CD8-positive, alpha-beta memory T cell (primary cell): ENCODE data around the gene TEX101. TPM values are rescaled to one million over a fixed set of nuclear protein-coding genes. Genes with fewer than 3 reads are reported as not detected.

Source experiments
- CTCF ChIA-PET: fragments of 350-600 bp; sonication (Branson Sonifier 250); formaldehyde crosslinking; loops from one replicate; lab custom pipeline; 2021; ENCODE audit warnings: antibody characterized with exemption; lab: Charles Lee
- POLR2A ChIA-PET: fragments of 350-600 bp; sonication (Branson Sonifier 250); formaldehyde crosslinking; loops from one replicate; lab custom pipeline; 2021; ENCODE audit warnings: antibody characterized with exemption; lab: Charles Lee
- DNase-seq, 5 donors: peaks; one replicate each; pipeline versions ENCODE4 v3.0.0 to v3.0.0-alpha.2; 2020 to 2022; ENCODE audit warnings: mixed read lengths in 1 of 5
- H3K27ac ChIP-seq: one replicate; pipeline ENCODE4 v1.7.0; 2013; ENCODE audit warnings: low read depth, mild to moderate bottlenecking, low read length, moderate library complexity
- H3K27me3 ChIP-seq: 2 replicates; pipeline ENCODE4 v1.7.0; 2013; ENCODE audit warnings: low read length, mild to moderate bottlenecking; ENCODE audit not compliant: insufficient read depth, poor library complexity, severe bottlenecking
- H3K36me3 ChIP-seq: 2 replicates; pipeline ENCODE4 v1.7.0; 2013; ENCODE audit warnings: mild to moderate bottlenecking, low read length, moderate library complexity; ENCODE audit not compliant: insufficient read depth
- H3K4me1 ChIP-seq: 2 replicates; pipeline ENCODE4 v1.7.0; 2013; ENCODE audit warnings: mild to moderate bottlenecking, low read length, moderate library complexity; ENCODE audit not compliant: insufficient read depth
- H3K4me3 ChIP-seq: 2 replicates; pipeline ENCODE4 v1.7.0; 2013; ENCODE audit warnings: mild to moderate bottlenecking, low read length
- H3K9me3 ChIP-seq: 2 replicates; pipeline ENCODE4 v1.7.0; 2013; ENCODE audit warnings: mild to moderate bottlenecking, low read length
- H3K27ac Mint-ChIP-seq, 8 donors: one replicate each; pipeline ENCODE4 v1.8.0; 2020 to 2021; ENCODE audit warnings: mixed read lengths in 8 of 8, mild to moderate bottlenecking in 6 of 8, inconsistent platforms in 3 of 8, moderate library complexity in 3 of 8
- H3K27me3 Mint-ChIP-seq, 2 donors: one replicate each; pipeline ENCODE4 v1.8.0; 2020 to 2021; ENCODE audit warnings: mixed read lengths in 2 of 2, mild to moderate bottlenecking in 1 of 2, moderate library complexity in 1 of 2
- H3K36me3 Mint-ChIP-seq, 3 donors: one replicate each; pipeline ENCODE4 v1.8.0; 2020 to 2021; ENCODE audit warnings: mixed read lengths in 3 of 3, inconsistent platforms in 1 of 3, mild to moderate bottlenecking in 1 of 3
- H3K4me1 Mint-ChIP-seq, 3 donors: one replicate each; pipeline ENCODE4 v1.8.0; 2020 to 2021; ENCODE audit warnings: mixed read lengths in 3 of 3, inconsistent platforms in 1 of 3, mild to moderate bottlenecking in 1 of 3
- H3K4me3 Mint-ChIP-seq, 7 donors: one replicate each; pipeline ENCODE4 v1.8.0; 2020 to 2021; ENCODE audit warnings: mixed read lengths in 7 of 7, mild to moderate bottlenecking in 6 of 7, moderate library complexity in 4 of 7, inconsistent platforms in 2 of 7
- H3K9me3 Mint-ChIP-seq, 5 donors: one replicate each; pipeline ENCODE4 v1.8.0; 2020 to 2022; ENCODE audit warnings: mixed read lengths in 5 of 5, mild to moderate bottlenecking in 3 of 5, moderate library complexity in 2 of 5, inconsistent platforms in 1 of 5
- polyA plus RNA-seq: library from polyadenylated mRNA; unstranded; fragments of 300-500 nt; fragmentation: Illumina TruSeq; gene quantifications from one replicate; pipeline ENCODE4 v1.2.3, GENCODE V29; 2021
- total RNA-seq, 2 experiments: library from RNA; stranded (reverse); gene quantifications; one replicate each; pipeline ENCODE4 v1.2.3, GENCODE V29; 2021

Gene TEX101
- total and polyA plus RNA-seq, 3 experiments from 2014 or later, result not detected

DNA sequence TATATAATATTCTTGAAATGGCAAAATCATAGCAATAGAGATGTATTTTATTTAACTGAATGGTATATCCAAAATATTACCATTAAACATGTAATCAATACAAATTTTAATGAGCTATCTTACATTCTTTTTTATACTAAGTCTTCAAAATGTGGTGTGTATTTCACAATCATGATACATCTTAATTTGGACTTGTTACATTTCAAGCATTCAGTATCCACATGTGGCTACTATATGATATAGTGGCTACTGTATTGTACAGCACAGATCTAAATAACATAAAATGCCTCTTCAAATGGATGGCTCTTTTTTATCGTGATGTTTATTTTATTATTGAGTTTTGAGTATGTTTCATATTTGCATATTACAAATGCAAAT, 8.0 kb downstream of the TEX101 start:
- Histone ChIP-seq H3K4me1 (no peaks in the 10 kb centered on the region), H3K27ac (no peak overlapping the region), H3K4me3 (no peak overlapping the region), H3K27me3 (no peaks in the 10 kb centered on the region), H3K9me3 (no peaks in the 10 kb centered on the region), H3K36me3 (no peaks in the 10 kb centered on the region)
- Mint-ChIP-seq H3K27ac (no peak overlapping the region), H3K36me3 (no peaks in the 10 kb centered on the region), H3K4me3 (no peak overlapping the region), H3K4me1 (peaks cover 1 to 10% (median 5%) of the 10 kb centered on the region in 3 donors), H3K27me3 (peaks cover 6 to 13% of the 10 kb centered on the region in 2 donors), H3K9me3 (no peaks in the 10 kb centered on the region)
- ChIA-PET CTCF (interaction anchor here (1.4 kb wide), 1 partner anchor 97 kb away, joined by 3 read pairs; no protein-coding TSS in a partner anchor), POLR2A (no interaction called here)
- no peak for DNase-seq

DNA sequence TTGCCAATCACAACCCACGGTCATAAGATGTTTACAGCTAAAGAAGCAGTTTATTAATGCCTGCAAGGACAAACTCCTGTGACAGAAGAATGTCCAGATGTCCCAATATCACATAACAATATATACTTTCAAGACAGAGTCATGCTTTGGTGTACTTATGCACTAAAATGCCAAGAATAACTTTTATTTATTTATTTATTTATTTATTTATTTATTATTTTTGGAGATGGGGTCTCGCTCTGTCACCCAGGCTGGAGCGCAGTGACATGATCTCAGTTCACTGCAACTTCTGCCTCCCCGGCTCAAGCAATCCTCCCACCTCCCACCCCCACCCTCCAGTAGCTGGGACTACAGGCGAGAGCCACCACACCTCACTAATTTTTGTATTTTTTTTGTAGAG, 9.1 kb downstream of the TEX101 start:
- Histone ChIP-seq H3K9me3 (no peaks in the 10 kb centered on the region), H3K4me1 (no peaks in the 10 kb centered on the region), H3K27ac (no peak overlapping the region), H3K4me3 (no peak overlapping the region), H3K36me3 (no peaks in the 10 kb centered on the region), H3K27me3 (no peaks in the 10 kb centered on the region)
- H3K4me3 Mint-ChIP-seq, result no peak overlapping the region
- no peaks in the 10 kb centered on the region for H3K36me3 Mint-ChIP-seq
- CTCF ChIA-PET, result no interaction called here
- peaks cover 1 to 10% (median 5%) of the 10 kb centered on the region in 3 donors for H3K4me1 Mint-ChIP-seq
- peaks cover 6 to 13% of the 10 kb centered on the region in 2 donors for H3K27me3 Mint-ChIP-seq
- no peak for DNase-seq
- H3K27ac Mint-ChIP-seq, result no peak overlapping the region
- POLR2A ChIA-PET, result no interaction called here
- H3K9me3 Mint-ChIP-seq, result no peaks in the 10 kb centered on the region

GRCh38 chr19:43425567-43426392, 11.1 kb downstream of the TEX101 start:
- Mint-ChIP-seq H3K4me1 (peaks cover 1 to 10% (median 5%) of the 10 kb centered on the region in 3 donors), H3K4me3 (no peak overlapping the region), H3K36me3 (no peaks in the 10 kb centered on the region), H3K9me3 (no peaks in the 10 kb centered on the region), H3K27me3 (peaks cover 5 to 9% of the 10 kb centered on the region in 2 donors), H3K27ac (peak overlapping the region in 3 of 8 donors; percentile 7 to 60 (median 43))
- no peaks in the 10 kb centered on the region for H3K4me1 ChIP-seq
- POLR2A ChIA-PET, result interaction anchor here (0.5 kb wide), 1 partner anchor 83 kb away, joined by 5 read pairs; no protein-coding TSS in a partner anchor
- no peak overlapping the region for H3K27ac ChIP-seq
- CTCF ChIA-PET, result interaction anchor here (0.8 to 2.8 kb wide), 4 partner anchors 10 to 94 kb away, joined by 3 to 8 read pairs (median 4); no protein-coding TSS in a partner anchor
- DNase-seq, result no peak
- no peaks in the 10 kb centered on the region for H3K27me3 ChIP-seq
- no peaks in the 10 kb centered on the region for H3K9me3 ChIP-seq
- H3K4me3 ChIP-seq, result no peak overlapping the region
- H3K36me3 ChIP-seq, result no peaks in the 10 kb centered on the region

DNA sequence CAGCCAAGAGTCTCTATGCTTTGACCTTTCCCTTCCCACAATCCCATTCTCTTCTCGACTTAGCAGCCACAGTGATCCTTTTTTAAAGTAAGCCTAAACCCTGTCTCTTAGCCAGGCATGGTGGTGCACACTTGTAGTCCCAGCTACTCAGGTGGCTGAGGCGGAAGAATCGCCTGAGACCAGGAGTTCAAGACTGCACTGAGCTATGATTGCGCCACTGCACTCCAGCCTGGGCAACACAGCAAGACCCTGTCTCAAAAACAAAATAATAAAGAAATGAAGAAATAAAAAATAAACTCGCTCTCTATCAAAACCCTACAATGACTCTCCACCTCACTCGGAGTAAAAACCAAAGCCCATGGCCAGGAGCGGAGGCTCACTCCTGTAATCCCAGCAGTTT, 14.7 kb downstream of the TEX101 start:
- H3K4me3 ChIP-seq, result no peak overlapping the region
- H3K4me1 Mint-ChIP-seq, result peaks cover 10 to 31% (median 19%) of the 10 kb centered on the region in 3 donors
- no peak overlapping the region for H3K4me3 Mint-ChIP-seq
- DNase-seq, result no peak
- ChIA-PET CTCF (interaction anchor here (1.8 kb wide), 1 partner anchor 90 kb away, joined by 6 read pairs; no protein-coding TSS in a partner anchor), POLR2A (no interaction called here)
- H3K36me3 ChIP-seq, result no peaks in the 10 kb centered on the region
- no peaks in the 10 kb centered on the region for H3K36me3 Mint-ChIP-seq
- H3K9me3 Mint-ChIP-seq, result no peaks in the 10 kb centered on the region
- H3K27me3 ChIP-seq, result no peaks in the 10 kb centered on the region
- no peaks in the 10 kb centered on the region for H3K9me3 ChIP-seq
- H3K27ac Mint-ChIP-seq, result peak overlapping the region in 1 of 8 donors; percentile 1
- H3K27me3 Mint-ChIP-seq, result no peaks in the 10 kb centered on the region
- peaks cover 9% of the 10 kb centered on the region for H3K4me1 ChIP-seq
- no peak overlapping the region for H3K27ac ChIP-seq

- Mint-ChIP-seq H3K27me3 (no peaks in the 10 kb centered on the region), H3K9me3 (no peaks in the 10 kb centered on the region), H3K36me3 (no peaks in the 10 kb centered on the region), H3K27ac (peak overlapping the region in 2 of 8 donors; percentile 86 to 91), H3K4me3 (peak overlapping the region in 1 of 7 donors; percentile 74), H3K4me1 (peaks cover 10 to 27% (median 20%) of the 10 kb centered on the region in 3 donors)
- POLR2A ChIA-PET, result no interaction called here
- CTCF ChIA-PET, result interaction anchor here (6.1 kb wide), 1 partner anchor 89 kb away, joined by 52 read pairs; no protein-coding TSS in a partner anchor
- Histone ChIP-seq H3K4me1 (peaks cover 9% of the 10 kb centered on the region), H3K27me3 (no peaks in the 10 kb centered on the region), H3K36me3 (no peaks in the 10 kb centered on the region), H3K4me3 (no peak overlapping the region), H3K27ac (no peak overlapping the region), H3K9me3 (no peaks in the 10 kb centered on the region)
- DNase-seq, result peak in 1 of 5 donors; percentile 12
Measured at GRCh38 chr19:43430142-43430710, 15.5 kb downstream of the TEX101 start.

GRCh38 chr19:43430976-43431375, 16.3 kb downstream of the TEX101 start:
- Histone ChIP-seq H3K9me3 (no peaks in the 10 kb centered on the region), H3K4me3 (no peak overlapping the region), H3K27ac (no peak overlapping the region), H3K4me1 (peaks cover 9% of the 10 kb centered on the region), H3K27me3 (no peaks in the 10 kb centered on the region), H3K36me3 (no peaks in the 10 kb centered on the region)
- H3K27ac Mint-ChIP-seq, result peak overlapping the region in 2 of 8 donors; percentile 86 to 91
- no peaks in the 10 kb centered on the region for H3K36me3 Mint-ChIP-seq
- no peaks in the 10 kb centered on the region for H3K9me3 Mint-ChIP-seq
- peaks cover 12 to 28% (median 19%) of the 10 kb centered on the region in 3 donors for H3K4me1 Mint-ChIP-seq
- no peak overlapping the region for H3K4me3 Mint-ChIP-seq
- DNase-seq, result no peak
- POLR2A ChIA-PET, result no interaction called here
- no peaks in the 10 kb centered on the region for H3K27me3 Mint-ChIP-seq
- CTCF ChIA-PET, result interaction anchor here (0.6 to 6.1 kb wide), 3 partner anchors 16 to 88 kb away, joined by 3 to 52 read pairs (median 24); no protein-coding TSS in a partner anchor

GRCh38 chr19:43433358-43433673, 18.6 kb downstream of the TEX101 start:
- H3K4me1 Mint-ChIP-seq, result peaks cover 27 to 48% (median 38%) of the 10 kb centered on the region in 3 donors
- H3K27ac Mint-ChIP-seq, result peak overlapping the region in 7 of 8 donors; percentile 3 to 82 (median 63)
- no peaks in the 10 kb centered on the region for H3K9me3 Mint-ChIP-seq
- Histone ChIP-seq H3K27ac (no peak overlapping the region), H3K9me3 (no peaks in the 10 kb centered on the region), H3K27me3 (no peaks in the 10 kb centered on the region), H3K4me3 (no peak overlapping the region), H3K36me3 (no peaks in the 10 kb centered on the region), H3K4me1 (peaks cover 24% of the 10 kb centered on the region)
- DNase-seq, result no peak
- no peaks in the 10 kb centered on the region for H3K27me3 Mint-ChIP-seq
- H3K4me3 Mint-ChIP-seq, result no peak overlapping the region
- H3K36me3 Mint-ChIP-seq, result no peaks in the 10 kb centered on the region
- POLR2A ChIA-PET, result no interaction called here
- CTCF ChIA-PET, result interaction anchor here (1.2 to 6.4 kb wide), 6 partner anchors 8 to 86 kb away, joined by 4 to 52 read pairs (median 7); partner anchors contain the start of gene PHLDB3

DNA sequence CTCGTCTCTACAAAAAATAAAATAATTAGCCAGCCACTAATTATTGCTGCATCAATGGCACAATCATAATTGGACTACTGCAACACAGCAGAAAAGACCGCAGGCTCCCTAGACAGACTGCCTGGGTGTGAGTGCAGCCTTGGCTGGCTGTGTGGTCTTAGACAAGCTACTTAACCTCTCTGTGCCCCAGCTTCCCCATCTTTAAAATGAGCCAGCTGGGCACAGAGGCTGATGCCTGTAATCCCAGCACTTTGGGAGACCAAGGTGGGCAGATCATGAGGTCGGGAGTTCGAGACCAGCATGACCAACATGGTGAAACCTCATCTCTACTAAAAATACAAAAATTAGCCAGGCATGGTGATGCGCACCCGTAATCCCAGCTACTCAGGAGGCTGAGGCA, 19.0 kb downstream of the TEX101 start:
- no peak overlapping the region for H3K27ac ChIP-seq
- CTCF ChIA-PET, result interaction anchor here (1.3 to 6.4 kb wide), 3 partner anchors 13 to 161 kb away, joined by 4 to 52 read pairs (median 50); no protein-coding TSS in a partner anchor
- Mint-ChIP-seq H3K4me3 (no peak overlapping the region), H3K9me3 (no peaks in the 10 kb centered on the region), H3K27ac (peak overlapping the region in 1 of 8 donors; percentile 8), H3K4me1 (peaks cover 31 to 51% (median 41%) of the 10 kb centered on the region in 3 donors), H3K36me3 (no peaks in the 10 kb centered on the region), H3K27me3 (no peaks in the 10 kb centered on the region)
- no peaks in the 10 kb centered on the region for H3K9me3 ChIP-seq
- no peaks in the 10 kb centered on the region for H3K27me3 ChIP-seq
- no peak overlapping the region for H3K4me3 ChIP-seq
- peaks cover 28% of the 10 kb centered on the region for H3K4me1 ChIP-seq
- no peak for DNase-seq
- POLR2A ChIA-PET, result no interaction called here
- H3K36me3 ChIP-seq, result no peaks in the 10 kb centered on the region
